ENCODE data around the gene VAMP2.
A peak's percentile ranks its signal among the peaks of the same experiment; 100 is the strongest.

VAMP2 gene

GRCh38 chr17:8138374-8138671, 24.4 kb downstream of the VAMP2 start:
- peak overlapping the region; percentile 54 for H3K4me3 ChIP-seq (ENCODE audit: low read length)

GRCh38 chr17:8137645-8138373, 24.9 kb downstream of the VAMP2 start:
- peak overlapping the region; percentile 54 for H3K4me3 ChIP-seq (ENCODE audit: low read length)
- TF ChIP-seq ZNF274 (IDR thresholded peaks at IDR 0.05; ENCODE audit: low read depth, low read length) = no peak

More at GRCh38 chr17:8138374-8138671, 24.4 kb downstream of the VAMP2 start:
- no peak for TF ChIP-seq ZNF274 (IDR thresholded peaks at IDR 0.05; ENCODE audit: low read depth, low read length)

GRCh38 chr17:8133941-8134340, 28.8 kb downstream of the VAMP2 start:
- no peak overlapping the region for H3K4me3 ChIP-seq (ENCODE audit: low read length)
- no peak for TF ChIP-seq ZNF274 (IDR thresholded peaks at IDR 0.05; ENCODE audit: low read depth, low read length)

GRCh38 chr17:8133399-8133798, 29.3 kb downstream of the VAMP2 start:
- H3K4me3 ChIP-seq (ENCODE audit: low read length) = no peak overlapping the region
- TF ChIP-seq ZNF274 (IDR thresholded peaks at IDR 0.05; ENCODE audit: low read depth, low read length) = no peak

GRCh38 chr17:8131844-8132441, 30.8 kb downstream of the VAMP2 start:
- TF ChIP-seq ZNF274 (IDR thresholded peaks at IDR 0.05; ENCODE audit: low read depth, low read length) = no peak

GRCh38 chr17:8128125-8128784, 34.5 kb downstream of the VAMP2 start:
- no peak overlapping the region for H3K4me3 ChIP-seq (ENCODE audit: low read length)

More at GRCh38 chr17:8131844-8132441, 30.8 kb downstream of the VAMP2 start:
- H3K4me3 ChIP-seq (ENCODE audit: low read length) = no peak overlapping the region

GRCh38 chr17:8126491-8127066, 36.2 kb downstream of the VAMP2 start:
- H3K4me3 ChIP-seq (ENCODE audit: low read length) = peak overlapping the region; percentile 95
- TF ChIP-seq ZNF274 (IDR thresholded peaks at IDR 0.05; ENCODE audit: low read depth, low read length) = no peak

More at GRCh38 chr17:8128125-8128784, 34.5 kb downstream of the VAMP2 start:
- no peak for TF ChIP-seq ZNF274 (IDR thresholded peaks at IDR 0.05; ENCODE audit: low read depth, low read length)

- H3K4me3 ChIP-seq (ENCODE audit: low read length) = peak overlapping the region; percentile 95
- no peak for TF ChIP-seq ZNF274 (IDR thresholded peaks at IDR 0.05; ENCODE audit: low read depth, low read length)
Observed at GRCh38 chr17:8125947-8126490, 36.7 kb downstream of the VAMP2 start.

- TF ChIP-seq ZNF274 (IDR thresholded peaks at IDR 0.05; ENCODE audit: low read depth, low read length) = no peak
- H3K4me3 ChIP-seq (ENCODE audit: low read length) = peak overlapping the region; percentile 95
Observed at GRCh38 chr17:8125154-8125946, 37.4 kb downstream of the VAMP2 start.

GRCh38 chr17:8124350-8125153, 38.2 kb downstream of the VAMP2 start:
- peak overlapping the region; percentile 84; the same call in 1 of the 2 replicates for H3K4me3 ChIP-seq (ENCODE audit: low read length)

GRCh38 chr17:8123695-8124349, 38.9 kb downstream of the VAMP2 start, which contains the start of gene HES7:
Gene HES7 (minus strand): TSS chr17:8124106. CDS start chr17:8124084, 22 bp downstream.
- peak within 1 kb of the TSS; percentile 84; the same call in 1 of the 2 replicates for H3K4me3 ChIP-seq (ENCODE audit: low read length)
- no peak for TF ChIP-seq ZNF274 (IDR thresholded peaks at IDR 0.05; ENCODE audit: low read depth, low read length)

More at GRCh38 chr17:8124350-8125153, 38.2 kb downstream of the VAMP2 start:
- no peak for TF ChIP-seq ZNF274 (IDR thresholded peaks at IDR 0.05; ENCODE audit: low read depth, low read length)

All from GM08714 (cell line).